ENCODE measurements around the gene MAST2.

GRCh38 chr1:46020010-46020409 lies 216.6 kb downstream of the MAST2 start:
- TF ChIP-seq GABPA (IDR thresholded peaks at IDR 0.05; ENCODE audit: low read depth, low read length) (no peak), GABPA (CRISPR knock-in tag; IDR thresholded peaks at IDR 0.05; ENCODE audit: low read depth) (no peak), DDIT3 (CRISPR knock-in tag; IDR thresholded peaks at IDR 0.05) (no peak), POLR2AphosphoS2 (IDR thresholded peaks at IDR 0.05; ENCODE audit: low read depth, low read length) (no peak), MAFG (CRISPR knock-in tag; IDR thresholded peaks at IDR 0.05) (no peak)
- TF ChIP-seq, protein P1, sequence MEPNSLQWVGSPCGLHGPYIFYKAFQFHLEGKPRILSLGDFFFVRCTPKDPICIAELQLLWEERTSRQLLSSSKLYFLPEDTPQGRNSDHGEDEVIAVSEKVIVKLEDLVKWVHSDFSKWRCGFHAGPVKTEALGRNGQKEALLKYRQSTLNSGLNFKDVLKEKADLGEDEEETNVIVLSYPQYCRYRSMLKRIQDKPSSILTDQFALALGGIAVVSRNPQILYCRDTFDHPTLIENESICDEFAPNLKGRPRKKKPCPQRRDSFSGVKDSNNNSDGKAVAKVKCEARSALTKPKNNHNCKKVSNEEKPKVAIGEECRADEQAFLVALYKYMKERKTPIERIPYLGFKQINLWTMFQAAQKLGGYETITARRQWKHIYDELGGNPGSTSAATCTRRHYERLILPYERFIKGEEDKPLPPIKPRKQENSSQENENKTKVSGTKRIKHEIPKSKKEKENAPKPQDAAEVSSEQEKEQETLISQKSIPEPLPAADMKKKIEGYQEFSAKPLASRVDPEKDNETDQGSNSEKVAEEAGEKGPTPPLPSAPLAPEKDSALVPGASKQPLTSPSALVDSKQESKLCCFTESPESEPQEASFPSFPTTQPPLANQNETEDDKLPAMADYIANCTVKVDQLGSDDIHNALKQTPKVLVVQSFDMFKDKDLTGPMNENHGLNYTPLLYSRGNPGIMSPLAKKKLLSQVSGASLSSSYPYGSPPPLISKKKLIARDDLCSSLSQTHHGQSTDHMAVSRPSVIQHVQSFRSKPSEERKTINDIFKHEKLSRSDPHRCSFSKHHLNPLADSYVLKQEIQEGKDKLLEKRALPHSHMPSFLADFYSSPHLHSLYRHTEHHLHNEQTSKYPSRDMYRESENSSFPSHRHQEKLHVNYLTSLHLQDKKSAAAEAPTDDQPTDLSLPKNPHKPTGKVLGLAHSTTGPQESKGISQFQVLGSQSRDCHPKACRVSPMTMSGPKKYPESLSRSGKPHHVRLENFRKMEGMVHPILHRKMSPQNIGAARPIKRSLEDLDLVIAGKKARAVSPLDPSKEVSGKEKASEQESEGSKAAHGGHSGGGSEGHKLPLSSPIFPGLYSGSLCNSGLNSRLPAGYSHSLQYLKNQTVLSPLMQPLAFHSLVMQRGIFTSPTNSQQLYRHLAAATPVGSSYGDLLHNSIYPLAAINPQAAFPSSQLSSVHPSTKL (CRISPR knock-in tag; IDR thresholded peaks at IDR 0.05) = no peak

Data from HepG2 (cell line).